Thoracic aorta (tissue), 2 donors: Measurements from ENCODE around the gene UGP2. TPM values are rescaled to one million over a fixed set of nuclear protein-coding genes. Genes with fewer than 3 reads are reported as not detected.

ENCODE experiments used
- ATAC-seq: fragments of 150-250 bp; one replicate; pipeline ENCODE4 v1.8.0; 2017; ENCODE audit warnings: low read depth; ENCODE audit not compliant: insufficient number of reproducible peaks, low FRiP score
- DNase-seq: peaks from one replicate; pipeline ENCODE4 v3.0.0-alpha.2; 2020; ENCODE audit warnings: low spot score
- H3K27ac ChIP-seq, 2 donors: fragments of 200-600 bp; sonication (generic); 1 replicate in 1 of 2; 2 replicates in 1 of 2; pipeline ENCODE4 v1.5.1; 2016; ENCODE audit warnings: mild to moderate bottlenecking in 2 of 2, moderate library complexity in 2 of 2
- H3K27me3 ChIP-seq: fragments of 200-600 bp; sonication (generic); replicated peaks from 2 replicates; pipeline ENCODE4 v1.6.0; 2016; ENCODE audit warnings: mild to moderate bottlenecking; ENCODE audit not compliant: insufficient read depth
- H3K36me3 ChIP-seq: fragments of 200-600 bp; sonication (generic); one replicate; pipeline ENCODE4 v1.5.1; 2016
- H3K4me1 ChIP-seq, 2 donors: fragments of 200-600 bp; sonication (generic); 1 replicate in 1 of 2; 2 replicates in 1 of 2; pipeline versions ENCODE4 v1.5.1 to v1.6.0; 2016; ENCODE audit warnings: low read depth in 2 of 2, mild to moderate bottlenecking in 1 of 2; ENCODE audit not compliant: control insufficient read depth in 1 of 2
- H3K4me3 ChIP-seq: fragments of 200-600 bp; sonication (generic); 2 replicates; pipeline ENCODE4 v1.5.1; 2016; ENCODE audit warnings: mild to moderate bottlenecking
- H3K9me3 ChIP-seq: fragments of 200-600 bp; sonication (generic); 2 replicates; pipeline ENCODE4 v1.5.1; 2016
- CTCF ChIP-seq: fragments of 200-600 bp; sonication (generic); IDR thresholded peaks from one replicate; pipeline ENCODE4 v1.5.1; 2019; ENCODE audit warnings: antibody characterized with exemption
- total RNA-seq, 2 donors: library from RNA; depleted of rRNA; stranded (reverse); fragments of >200 nt; gene quantifications; one replicate each; pipeline versions ENCODE4 v1.1.0 to v1.2.3, GENCODE V29; 2016

Gene UGP2
- total RNA-seq, 2 donors from 2014 or later: 103 to 176 TPM

- no peak for DNase-seq
- ATAC-seq: no peak
- peaks cover 34 to 50% of the 10 kb centered on the region in 2 donors for H3K4me1 ChIP-seq
- H3K36me3 ChIP-seq: no peaks in the 10 kb centered on the region
- H3K4me3 ChIP-seq: no peak overlapping the region
- no peaks in the 10 kb centered on the region for H3K9me3 ChIP-seq
- peak overlapping the region; percentile 65 to 67 for H3K27ac ChIP-seq
- H3K27me3 ChIP-seq: no peaks in the 10 kb centered on the region
- TF ChIP-seq CTCF: no peak
Measured at GRCh38 chr2:63822478-63822877, 19.2 kb upstream of the UGP2 start.

- no peak overlapping the region for H3K4me3 ChIP-seq
- ATAC-seq: peak; percentile 56
Measured at GRCh38 chr2:63827749-63828148, 13.9 kb upstream of the UGP2 start.

GRCh38 chr2:63831176-63831575, 10.5 kb upstream of the UGP2 start:
- H3K36me3 ChIP-seq: no peaks in the 10 kb centered on the region
- ATAC-seq: no peak
- H3K9me3 ChIP-seq: no peaks in the 10 kb centered on the region
- no peak for TF ChIP-seq CTCF
- DNase-seq: no peak
- H3K27ac ChIP-seq: no peak overlapping the region
- no peaks in the 10 kb centered on the region for H3K27me3 ChIP-seq
- no peak overlapping the region for H3K4me3 ChIP-seq
- peaks cover 20 to 25% of the 10 kb centered on the region in 2 donors for H3K4me1 ChIP-seq

More at GRCh38 chr2:63827749-63828148, 13.9 kb upstream of the UGP2 start:
- DNase-seq: no peak
- no peaks in the 10 kb centered on the region for H3K36me3 ChIP-seq
- H3K27ac ChIP-seq: peak overlapping the region; percentile 63 to 75
- TF ChIP-seq CTCF: no peak
- peaks cover 22 to 37% of the 10 kb centered on the region in 2 donors for H3K4me1 ChIP-seq
- no peaks in the 10 kb centered on the region for H3K27me3 ChIP-seq
- H3K9me3 ChIP-seq: no peaks in the 10 kb centered on the region

- TF ChIP-seq CTCF: no peak
- ATAC-seq (no peak), DNase-seq (no peak)
- peaks cover 11 to 24% of the 10 kb centered on the region in 2 donors for H3K4me1 ChIP-seq
- no peaks in the 10 kb centered on the region for H3K9me3 ChIP-seq
- H3K36me3 ChIP-seq: no peaks in the 10 kb centered on the region
- H3K4me3 ChIP-seq: no peak overlapping the region
- no peak overlapping the region for H3K27ac ChIP-seq
- no peaks in the 10 kb centered on the region for H3K27me3 ChIP-seq
Measured at GRCh38 chr2:63834401-63834800, 7.3 kb upstream of the UGP2 start.

GRCh38 chr2:63837036-63837594, 4.6 kb upstream of the UGP2 start:
- DNase-seq: no peak
- no peaks in the 10 kb centered on the region for H3K9me3 ChIP-seq
- H3K36me3 ChIP-seq: no peaks in the 10 kb centered on the region
- no peaks in the 10 kb centered on the region for H3K27me3 ChIP-seq
- H3K4me3 ChIP-seq: no peak overlapping the region
- peak overlapping the region in 1 of 2 donors; percentile 36 for H3K27ac ChIP-seq
- ATAC-seq: no peak
- TF ChIP-seq CTCF: no peak
- peaks cover 11 to 32% of the 10 kb centered on the region in 2 donors for H3K4me1 ChIP-seq
